Ishikawa (cell line): ENCODE measurements around the gene CALHM2.

Experiments used
- CEBPB ChIP-seq: IDR thresholded peaks from 2 replicates; pipeline ENCODE4 v1.6.1; 2012
- CREB1 ChIP-seq: IDR thresholded peaks from 2 replicates; pipeline ENCODE4 v1.6.1; 2012; ENCODE audit warnings: low read depth
- EGR1 ChIP-seq: IDR thresholded peaks from 2 replicates; pipeline ENCODE4 v1.6.1; 2012
- EP300 ChIP-seq: IDR thresholded peaks from 2 replicates; pipeline ENCODE4 v1.6.1; 2012; ENCODE audit warnings: borderline replicate concordance
- FOXM1 ChIP-seq: IDR thresholded peaks from 2 replicates; pipeline ENCODE4 v1.6.1; 2012; ENCODE audit warnings: low read depth, borderline replicate concordance
- NFIC ChIP-seq: IDR thresholded peaks from 2 replicates; pipeline ENCODE4 v1.6.1; 2012
- RAD21 ChIP-seq: IDR thresholded peaks from 2 replicates; pipeline ENCODE4 v1.6.1; 2012; ENCODE audit warnings: low read depth
- TAF1 ChIP-seq: IDR thresholded peaks from 2 replicates; pipeline ENCODE4 v1.6.1; 2012; ENCODE audit warnings: low read depth, mild to moderate bottlenecking
- TCF12 ChIP-seq: IDR thresholded peaks from 2 replicates; pipeline ENCODE4 v1.6.1; 2012; ENCODE audit warnings: low read depth
- TEAD4 ChIP-seq: IDR thresholded peaks from 2 replicates; pipeline ENCODE4 v1.6.1; 2012
- YY1 ChIP-seq: IDR thresholded peaks from 2 replicates; pipeline ENCODE4 v1.6.1; 2012; ENCODE audit warnings: low read depth
- ZBTB7A ChIP-seq: IDR thresholded peaks from 2 replicates; pipeline ENCODE4 v1.6.1; 2012; ENCODE audit warnings: low read depth
- TF ChIP-seq, protein P1 (sequence below): IDR thresholded peaks from 2 replicates; pipeline ENCODE4 v1.6.1; 2012
- TF ChIP-seq, protein P2 (sequence below): IDR thresholded peaks from 2 replicates; pipeline ENCODE4 v1.6.1; 2012; ENCODE audit warnings: low read depth, mild to moderate bottlenecking
- TF ChIP-seq, protein P3 (sequence below): IDR thresholded peaks from 2 replicates; pipeline ENCODE4 v1.6.1; 2012

CALHM2 gene

DNA sequence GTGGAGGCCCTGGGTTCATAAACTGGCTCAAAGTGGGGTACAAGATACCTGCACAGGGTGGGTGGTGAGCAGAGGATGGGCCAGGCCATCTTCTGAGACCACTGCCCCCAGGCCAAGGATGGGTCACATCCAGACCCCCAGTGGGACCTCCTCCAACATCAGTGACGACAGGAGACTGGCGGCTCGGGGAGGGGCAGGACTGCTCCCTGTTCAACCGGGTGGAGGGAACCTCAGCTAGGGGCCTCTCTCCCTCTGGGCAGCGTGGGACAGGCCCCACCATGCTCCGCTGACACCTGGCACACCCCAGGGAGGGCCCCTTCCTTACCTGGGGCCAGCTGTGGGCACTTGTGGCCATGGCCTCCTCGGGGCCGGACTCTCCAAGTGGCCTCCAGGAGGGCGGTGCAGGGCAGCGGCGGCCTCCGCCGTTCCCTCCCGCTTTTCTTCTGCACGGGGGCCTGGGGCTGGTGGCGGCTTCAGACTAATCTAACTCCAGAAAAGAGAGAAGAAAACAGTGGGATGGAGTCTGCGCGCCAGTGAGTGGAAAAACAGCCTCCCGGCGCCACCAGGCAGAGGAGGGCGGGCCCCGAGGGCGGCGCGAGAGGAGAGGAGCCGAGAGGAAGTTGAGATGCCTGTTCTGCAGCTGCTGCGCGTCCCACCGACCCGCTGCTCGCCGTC, at the start of gene CALHM2:
TSS of gene CALHM2 (minus strand) at position 540 of the 675 bp plus-strand sequence. CDS start 2,429 bp downstream, outside the sequence.
- no peak for TF ChIP-seq RAD21
- TF ChIP-seq TCF12: no peak
- no peak for TF ChIP-seq YY1
- no peak for TF ChIP-seq CEBPB
- TF ChIP-seq TEAD4: no peak
- TF ChIP-seq NFIC: no peak
- no peak for TF ChIP-seq EGR1
- TF ChIP-seq EP300: no peak
- no peak for TF ChIP-seq ZBTB7A
- no peak for TF ChIP-seq FOXM1
- TF ChIP-seq, protein P1, sequence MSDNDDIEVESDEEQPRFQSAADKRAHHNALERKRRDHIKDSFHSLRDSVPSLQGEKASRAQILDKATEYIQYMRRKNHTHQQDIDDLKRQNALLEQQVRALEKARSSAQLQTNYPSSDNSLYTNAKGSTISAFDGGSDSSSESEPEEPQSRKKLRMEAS: no peak
- TF ChIP-seq, protein P2, sequence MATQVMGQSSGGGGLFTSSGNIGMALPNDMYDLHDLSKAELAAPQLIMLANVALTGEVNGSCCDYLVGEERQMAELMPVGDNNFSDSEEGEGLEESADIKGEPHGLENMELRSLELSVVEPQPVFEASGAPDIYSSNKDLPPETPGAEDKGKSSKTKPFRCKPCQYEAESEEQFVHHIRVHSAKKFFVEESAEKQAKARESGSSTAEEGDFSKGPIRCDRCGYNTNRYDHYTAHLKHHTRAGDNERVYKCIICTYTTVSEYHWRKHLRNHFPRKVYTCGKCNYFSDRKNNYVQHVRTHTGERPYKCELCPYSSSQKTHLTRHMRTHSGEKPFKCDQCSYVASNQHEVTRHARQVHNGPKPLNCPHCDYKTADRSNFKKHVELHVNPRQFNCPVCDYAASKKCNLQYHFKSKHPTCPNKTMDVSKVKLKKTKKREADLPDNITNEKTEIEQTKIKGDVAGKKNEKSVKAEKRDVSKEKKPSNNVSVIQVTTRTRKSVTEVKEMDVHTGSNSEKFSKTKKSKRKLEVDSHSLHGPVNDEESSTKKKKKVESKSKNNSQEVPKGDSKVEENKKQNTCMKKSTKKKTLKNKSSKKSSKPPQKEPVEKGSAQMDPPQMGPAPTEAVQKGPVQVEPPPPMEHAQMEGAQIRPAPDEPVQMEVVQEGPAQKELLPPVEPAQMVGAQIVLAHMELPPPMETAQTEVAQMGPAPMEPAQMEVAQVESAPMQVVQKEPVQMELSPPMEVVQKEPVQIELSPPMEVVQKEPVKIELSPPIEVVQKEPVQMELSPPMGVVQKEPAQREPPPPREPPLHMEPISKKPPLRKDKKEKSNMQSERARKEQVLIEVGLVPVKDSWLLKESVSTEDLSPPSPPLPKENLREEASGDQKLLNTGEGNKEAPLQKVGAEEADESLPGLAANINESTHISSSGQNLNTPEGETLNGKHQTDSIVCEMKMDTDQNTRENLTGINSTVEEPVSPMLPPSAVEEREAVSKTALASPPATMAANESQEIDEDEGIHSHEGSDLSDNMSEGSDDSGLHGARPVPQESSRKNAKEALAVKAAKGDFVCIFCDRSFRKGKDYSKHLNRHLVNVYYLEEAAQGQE: no peak
- TF ChIP-seq, protein P3, sequence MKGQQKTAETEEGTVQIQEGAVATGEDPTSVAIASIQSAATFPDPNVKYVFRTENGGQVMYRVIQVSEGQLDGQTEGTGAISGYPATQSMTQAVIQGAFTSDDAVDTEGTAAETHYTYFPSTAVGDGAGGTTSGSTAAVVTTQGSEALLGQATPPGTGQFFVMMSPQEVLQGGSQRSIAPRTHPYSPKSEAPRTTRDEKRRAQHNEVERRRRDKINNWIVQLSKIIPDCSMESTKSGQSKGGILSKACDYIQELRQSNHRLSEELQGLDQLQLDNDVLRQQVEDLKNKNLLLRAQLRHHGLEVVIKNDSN: no peak
- TF ChIP-seq CREB1: no peak
- TF ChIP-seq TAF1: no peak

DNA sequence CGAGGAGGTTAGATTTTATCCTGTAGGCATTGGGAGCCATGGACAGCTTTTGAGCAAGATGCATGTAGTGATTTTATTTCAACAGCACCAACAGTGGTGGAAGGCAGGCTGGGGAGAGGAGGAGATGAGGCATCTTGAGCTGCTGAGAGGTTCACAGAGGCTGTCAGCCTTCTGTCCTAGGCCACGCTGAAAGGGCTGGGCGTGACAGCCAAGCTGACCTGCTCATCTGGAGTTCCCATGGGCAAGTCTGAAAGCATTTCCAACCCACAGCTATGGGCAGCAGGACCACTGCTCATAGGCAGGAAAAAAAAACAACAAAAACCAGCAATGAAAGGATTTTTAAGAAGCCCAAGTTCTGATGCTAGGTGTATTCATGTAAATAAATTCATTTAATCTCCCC, 49.0 kb upstream of the CALHM2 start:
- TF ChIP-seq, protein P2: no peak
- TF ChIP-seq, protein P1: no peak
- TF ChIP-seq, protein P3: no peak

- TF ChIP-seq TAF1 (no peak), FOXM1 (no peak), TCF12 (no peak), EP300 (no peak), TEAD4 (no peak), ZBTB7A (no peak), EGR1 (no peak), YY1 (no peak), CREB1 (no peak), NFIC (no peak), RAD21 (no peak), CEBPB (no peak)
- TF ChIP-seq, protein P1: no peak
- TF ChIP-seq, protein P3: no peak
- TF ChIP-seq, protein P2: no peak
These were observed 48.3 kb upstream of the CALHM2 start for GRCh38 chr10:103500481-103500880.

DNA sequence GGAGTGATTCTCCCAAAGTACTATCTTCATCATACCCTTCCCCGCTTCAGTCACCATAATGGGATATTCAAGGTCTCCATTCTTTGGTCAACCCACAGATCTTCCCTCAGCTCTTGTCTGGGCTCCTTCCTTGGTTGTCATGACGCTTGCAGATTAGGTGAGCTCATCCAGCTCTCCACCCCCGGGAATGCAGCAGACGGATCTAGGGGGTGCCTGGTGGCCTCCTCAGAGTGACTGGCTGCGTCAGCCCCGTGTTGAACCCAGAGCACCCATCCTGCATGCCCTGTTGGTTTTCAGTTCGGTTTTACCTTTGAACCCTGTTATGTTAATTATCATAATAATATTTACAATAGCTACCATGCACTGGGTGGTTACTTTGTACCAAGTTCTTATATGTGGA, 47.7 kb upstream of the CALHM2 start:
- TF ChIP-seq NFIC: no peak
- TF ChIP-seq CREB1: no peak
- TF ChIP-seq YY1: no peak
- TF ChIP-seq RAD21: no peak
